ENCODE results near the gene RAB3D. TPM values are rescaled to one million over a fixed set of nuclear protein-coding genes. Genes with fewer than 3 reads are reported as not detected.

The RAB3D gene, protein sequence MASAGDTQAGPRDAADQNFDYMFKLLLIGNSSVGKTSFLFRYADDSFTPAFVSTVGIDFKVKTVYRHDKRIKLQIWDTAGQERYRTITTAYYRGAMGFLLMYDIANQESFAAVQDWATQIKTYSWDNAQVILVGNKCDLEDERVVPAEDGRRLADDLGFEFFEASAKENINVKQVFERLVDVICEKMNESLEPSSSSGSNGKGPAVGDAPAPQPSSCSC
- polyA plus RNA-seq (2013) = 12.5 and 13.0 TPM in 2 replicates

- Histone ChIP-seq H3K79me1 (ENCODE audit: low read length) (peaks cover 5% of the 10 kb centered on the region), H2AK5ac (ENCODE audit: low read length) (peak within 1 kb of the TSS; percentile 35), H3K36me3 (ENCODE audit: control insufficient read depth in 1 of 2, insufficient read depth in 2 of 2, low read length in 2 of 2) (peaks cover 9% of the 10 kb centered on the region in 2 experiments), H3K14ac (ENCODE audit: low read length) (peak within 1 kb of the TSS; percentile 47), H3K79me2 (ENCODE audit: control insufficient read depth, insufficient read depth, low read length, poor library complexity) (peaks cover 4% of the 10 kb centered on the region), H3K9ac (ENCODE audit: low read length) (peak within 1 kb of the TSS; percentile 67), H3K4me3 (ENCODE audit: low read depth, low read length) (peak within 1 kb of the TSS; percentile 89), H3K4ac (ENCODE audit: low read depth, low read length) (peak within 1 kb of the TSS; percentile 39), H2BK5ac (ENCODE audit: low read depth, low read length, poor library complexity) (no peak within 1 kb of the TSS), H3K27ac (ENCODE audit: low read depth, low read length) (no peak within 1 kb of the TSS), H3K4me2 (ENCODE audit: low read length) (peak within 1 kb of the TSS; percentile 95), H4K91ac (ENCODE audit: low read depth, low read length) (peak within 1 kb of the TSS; percentile 53), H3K18ac (ENCODE audit: low read length) (peak within 1 kb of the TSS; percentile 69), H2BK120ac (ENCODE audit: insufficient read depth, low read length, poor library complexity) (peak within 1 kb of the TSS; percentile 68), H3K4me1 (ENCODE audit: control insufficient read depth in 1 of 2, insufficient read depth in 2 of 2, low read length in 2 of 2) (peaks cover 6 to 12% of the 10 kb centered on the region in 2 experiments), H3K23ac (ENCODE audit: low read length) (no peak within 1 kb of the TSS), H2BK12ac (ENCODE audit: low read length) (no peak within 1 kb of the TSS), H4K8ac (ENCODE audit: low read depth, low read length) (peak within 1 kb of the TSS; percentile 88), H3K9me3 (ENCODE audit: insufficient read depth, low read depth, low read length) (peaks cover 2% of the 10 kb centered on the region), H2AFZ (ENCODE audit: insufficient read depth, low read length, poor library complexity) (peak within 1 kb of the TSS; percentile 80), H3K27me3 (ENCODE audit: insufficient read depth, low read length) (no peaks in the 10 kb centered on the region), H4K12ac (ENCODE audit: low read depth, low read length) (peak within 1 kb of the TSS; percentile 80)
- no CpG with 5 or more reads among the region's 53 CpGs for WGBS (ENCODE audit: extremely low coverage, insufficient coverage, insufficient read length)
- peak; percentile 83 to 90 for DNase-seq
Observed at GRCh38 chr19:11339254-11340098, at the start of gene RAB3D. Gene RAB3D, minus strand, starts transcription at chr19:11339657. Its CDS starts 2,258 bp downstream, at chr19:11337399.

- no peak overlapping the region for H3K27ac ChIP-seq (ENCODE audit: low read depth, low read length)
- H2AFZ ChIP-seq (ENCODE audit: insufficient read depth, low read length, poor library complexity) = no peak overlapping the region
- peaks cover 7% of the 10 kb centered on the region in 2 experiments for H3K4me1 ChIP-seq (ENCODE audit: control insufficient read depth in 1 of 2, insufficient read depth in 2 of 2, low read length in 2 of 2)
- no peak overlapping the region for H3K4ac ChIP-seq (ENCODE audit: low read depth, low read length)
- H3K27me3 ChIP-seq (ENCODE audit: insufficient read depth, low read length) = no peaks in the 10 kb centered on the region
- no peak overlapping the region for H3K4me2 ChIP-seq (ENCODE audit: low read length)
- WGBS (ENCODE audit: extremely low coverage, insufficient coverage, insufficient read length) = no CpG with 5 or more reads among the region's 19 CpGs
- no peak overlapping the region for H4K12ac ChIP-seq (ENCODE audit: low read depth, low read length)
- H3K9me3 ChIP-seq (ENCODE audit: insufficient read depth, low read depth, low read length) = no peaks in the 10 kb centered on the region
- no peak overlapping the region for H3K14ac ChIP-seq (ENCODE audit: low read length)
- no peak overlapping the region for H3K4me3 ChIP-seq (ENCODE audit: low read depth, low read length)
- H2AK5ac ChIP-seq (ENCODE audit: low read length) = no peak overlapping the region
- H3K23ac ChIP-seq (ENCODE audit: low read length) = no peak overlapping the region
- H4K91ac ChIP-seq (ENCODE audit: low read depth, low read length) = no peak overlapping the region
- H3K18ac ChIP-seq (ENCODE audit: low read length) = no peak overlapping the region
- no peaks in the 10 kb centered on the region for H3K36me3 ChIP-seq (ENCODE audit: control insufficient read depth in 1 of 2, insufficient read depth in 2 of 2, low read length in 2 of 2)
- no peak overlapping the region for H2BK12ac ChIP-seq (ENCODE audit: low read length)
- H2BK120ac ChIP-seq (ENCODE audit: insufficient read depth, low read length, poor library complexity) = no peak overlapping the region
- H3K9ac ChIP-seq (ENCODE audit: low read length) = no peak overlapping the region
- no peak overlapping the region for H2BK5ac ChIP-seq (ENCODE audit: low read depth, low read length, poor library complexity)
- H4K8ac ChIP-seq (ENCODE audit: low read depth, low read length) = no peak overlapping the region
- no peaks in the 10 kb centered on the region for H3K79me2 ChIP-seq (ENCODE audit: control insufficient read depth, insufficient read depth, low read length, poor library complexity)
- no peak for DNase-seq
- H3K79me1 ChIP-seq (ENCODE audit: low read length) = peaks cover 3% of the 10 kb centered on the region
Observed at GRCh38 chr19:11387162-11388034, 47.9 kb upstream of the RAB3D start.

GRCh38 chr19:11384778-11385129, 45.3 kb upstream of the RAB3D start:
- Histone ChIP-seq H3K36me3 (ENCODE audit: control insufficient read depth in 1 of 2, insufficient read depth in 2 of 2, low read length in 2 of 2) (no peaks in the 10 kb centered on the region), H4K12ac (ENCODE audit: low read depth, low read length) (no peak overlapping the region), H3K18ac (ENCODE audit: low read length) (no peak overlapping the region), H3K27ac (ENCODE audit: low read depth, low read length) (no peak overlapping the region), H3K4me3 (ENCODE audit: low read depth, low read length) (no peak overlapping the region), H3K4me1 (ENCODE audit: control insufficient read depth in 1 of 2, insufficient read depth in 2 of 2, low read length in 2 of 2) (peaks cover 16 to 19% of the 10 kb centered on the region in 2 experiments), H3K79me1 (ENCODE audit: low read length) (peaks cover 3% of the 10 kb centered on the region), H2BK120ac (ENCODE audit: insufficient read depth, low read length, poor library complexity) (no peak overlapping the region), H3K14ac (ENCODE audit: low read length) (no peak overlapping the region), H3K23ac (ENCODE audit: low read length) (no peak overlapping the region), H4K8ac (ENCODE audit: low read depth, low read length) (no peak overlapping the region), H3K4me2 (ENCODE audit: low read length) (no peak overlapping the region), H2AFZ (ENCODE audit: insufficient read depth, low read length, poor library complexity) (no peak overlapping the region), H2BK12ac (ENCODE audit: low read length) (no peak overlapping the region), H3K27me3 (ENCODE audit: insufficient read depth, low read length) (no peaks in the 10 kb centered on the region), H4K91ac (ENCODE audit: low read depth, low read length) (no peak overlapping the region), H2AK5ac (ENCODE audit: low read length) (no peak overlapping the region), H3K79me2 (ENCODE audit: control insufficient read depth, insufficient read depth, low read length, poor library complexity) (no peaks in the 10 kb centered on the region), H2BK5ac (ENCODE audit: low read depth, low read length, poor library complexity) (no peak overlapping the region), H3K9me3 (ENCODE audit: insufficient read depth, low read depth, low read length) (no peaks in the 10 kb centered on the region), H3K9ac (ENCODE audit: low read length) (no peak overlapping the region), H3K4ac (ENCODE audit: low read depth, low read length) (no peak overlapping the region)
- WGBS (ENCODE audit: extremely low coverage, insufficient coverage, insufficient read length) = no CpG with 5 or more reads among the region's 5 CpGs
- peak; percentile 95 to 97 for DNase-seq

DNA sequence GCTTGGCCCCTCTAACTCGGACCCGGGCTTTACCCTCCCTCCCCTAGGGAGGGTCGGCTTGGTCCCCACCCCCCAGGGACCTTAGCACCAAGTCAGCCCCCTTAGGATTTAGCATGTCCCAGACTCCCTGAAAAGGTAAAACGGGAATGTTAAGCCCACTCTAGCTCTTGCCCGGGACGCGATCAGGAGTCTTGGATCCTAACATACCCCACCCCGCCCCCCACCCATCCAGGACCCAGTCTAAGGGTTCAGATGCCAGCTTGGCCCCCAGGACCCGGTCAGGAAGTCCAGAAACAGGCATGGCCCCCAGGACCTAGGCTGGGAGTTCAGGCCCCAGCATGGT, 44.2 kb upstream of the RAB3D start:
- H3K4me2 ChIP-seq (ENCODE audit: low read length) = peak overlapping the region; percentile 82
- H2AFZ ChIP-seq (ENCODE audit: insufficient read depth, low read length, poor library complexity) = peak overlapping the region; percentile 50
- H4K8ac ChIP-seq (ENCODE audit: low read depth, low read length) = peak overlapping the region; percentile 31
- WGBS (ENCODE audit: extremely low coverage, insufficient coverage, insufficient read length) = no CpG with 5 or more reads among the region's 9 CpGs
- H2BK12ac ChIP-seq (ENCODE audit: low read length) = no peak overlapping the region
- H3K27me3 ChIP-seq (ENCODE audit: insufficient read depth, low read length) = no peaks in the 10 kb centered on the region
- H3K79me2 ChIP-seq (ENCODE audit: control insufficient read depth, insufficient read depth, low read length, poor library complexity) = no peaks in the 10 kb centered on the region
- no peaks in the 10 kb centered on the region for H3K9me3 ChIP-seq (ENCODE audit: insufficient read depth, low read depth, low read length)
- peak overlapping the region; percentile 45 for H4K91ac ChIP-seq (ENCODE audit: low read depth, low read length)
- no peaks in the 10 kb centered on the region for H3K36me3 ChIP-seq (ENCODE audit: control insufficient read depth in 1 of 2, insufficient read depth in 2 of 2, low read length in 2 of 2)
- H3K27ac ChIP-seq (ENCODE audit: low read depth, low read length) = no peak overlapping the region
- no peak overlapping the region for H3K4me3 ChIP-seq (ENCODE audit: low read depth, low read length)
- H3K79me1 ChIP-seq (ENCODE audit: low read length) = peaks cover 3% of the 10 kb centered on the region
- no peak overlapping the region for H4K12ac ChIP-seq (ENCODE audit: low read depth, low read length)
- no peak overlapping the region for H3K18ac ChIP-seq (ENCODE audit: low read length)
- no peak overlapping the region for H3K4ac ChIP-seq (ENCODE audit: low read depth, low read length)
- no peak overlapping the region for H2AK5ac ChIP-seq (ENCODE audit: low read length)
- DNase-seq = no peak
- H2BK5ac ChIP-seq (ENCODE audit: low read depth, low read length, poor library complexity) = no peak overlapping the region
- H3K9ac ChIP-seq (ENCODE audit: low read length) = no peak overlapping the region
- H3K23ac ChIP-seq (ENCODE audit: low read length) = no peak overlapping the region
- H3K14ac ChIP-seq (ENCODE audit: low read length) = peak overlapping the region; percentile 11
- peaks cover 16 to 19% of the 10 kb centered on the region in 2 experiments for H3K4me1 ChIP-seq (ENCODE audit: control insufficient read depth in 1 of 2, insufficient read depth in 2 of 2, low read length in 2 of 2)
- H2BK120ac ChIP-seq (ENCODE audit: insufficient read depth, low read length, poor library complexity) = no peak overlapping the region

Measured in trophoblast cell (in vitro differentiated cells and primary cell).